GM18502 (cell line): Measurements from ENCODE around the gene SIRT1.
A peak's percentile ranks its signal among the peaks of the same experiment; 100 is the strongest.
"Not testable (repeated sequence)": the region's sequence is repeated elsewhere in the genome, so short reads cannot be mapped to it uniquely, and the experiment has no call there.

ENCODE experiments used
- ATAC-seq: cut with Tn5 transposase; IDR thresholded peaks from one replicate; pipeline ENCODE4 v1.9.1; 2021; ENCODE audit warnings: mild to moderate bottlenecking; ENCODE audit not compliant: unreplicated experiment, poor library complexity

Gene SIRT1

GRCh38 chr10:67884313-67884841 lies at the start of gene SIRT1:
TSS of gene SIRT1 (plus strand) at chr10:67884656. CDS start at chr10:67884722, 66 bp downstream.
- ATAC-seq = peak; percentile 85

DNA sequence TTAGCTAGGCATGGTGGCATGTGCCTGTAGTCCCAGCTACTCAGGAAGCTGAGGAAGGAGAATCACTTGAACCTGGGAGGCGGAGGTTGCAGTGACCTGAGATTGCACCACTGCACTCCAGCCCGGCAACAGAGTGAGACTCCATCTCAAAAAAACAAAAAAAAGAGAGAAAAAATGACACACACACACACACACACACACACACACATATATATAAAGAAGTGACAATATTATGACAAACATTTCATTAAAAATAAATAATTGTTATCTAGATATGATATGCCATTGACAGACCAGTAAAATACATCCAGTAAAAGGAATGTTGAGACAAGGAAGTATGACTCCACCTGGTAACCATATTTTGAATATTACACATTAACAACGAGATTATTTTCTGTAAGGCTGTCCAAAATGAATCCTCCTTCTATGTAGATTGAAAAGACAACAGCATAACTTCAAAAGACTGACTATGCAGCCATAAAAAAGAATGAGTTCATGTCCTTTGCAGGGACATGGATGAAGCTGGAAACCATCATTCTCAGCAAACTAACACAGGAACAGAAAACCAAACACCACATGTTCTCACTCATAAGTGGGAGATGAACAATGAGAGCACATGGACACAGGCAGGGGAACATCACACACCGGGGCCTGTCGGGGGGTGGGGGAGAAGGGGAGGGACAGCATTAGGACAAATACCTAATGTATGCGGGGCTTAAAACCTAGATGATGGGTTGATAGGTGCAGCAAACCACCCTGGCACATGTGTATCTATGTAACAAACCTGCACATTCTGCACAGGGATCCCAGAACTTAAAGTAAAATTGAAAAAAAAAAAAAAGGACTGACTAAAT lies 48.7 kb upstream of the SIRT1 start:
- not testable (repeated sequence) for ATAC-seq

- no peak for ATAC-seq
Observed at GRCh38 chr10:67836488-67836887, 48.0 kb upstream of the SIRT1 start.

GRCh38 chr10:67836972-67837371 lies 47.5 kb upstream of the SIRT1 start:
- ATAC-seq = no peak

DNA sequence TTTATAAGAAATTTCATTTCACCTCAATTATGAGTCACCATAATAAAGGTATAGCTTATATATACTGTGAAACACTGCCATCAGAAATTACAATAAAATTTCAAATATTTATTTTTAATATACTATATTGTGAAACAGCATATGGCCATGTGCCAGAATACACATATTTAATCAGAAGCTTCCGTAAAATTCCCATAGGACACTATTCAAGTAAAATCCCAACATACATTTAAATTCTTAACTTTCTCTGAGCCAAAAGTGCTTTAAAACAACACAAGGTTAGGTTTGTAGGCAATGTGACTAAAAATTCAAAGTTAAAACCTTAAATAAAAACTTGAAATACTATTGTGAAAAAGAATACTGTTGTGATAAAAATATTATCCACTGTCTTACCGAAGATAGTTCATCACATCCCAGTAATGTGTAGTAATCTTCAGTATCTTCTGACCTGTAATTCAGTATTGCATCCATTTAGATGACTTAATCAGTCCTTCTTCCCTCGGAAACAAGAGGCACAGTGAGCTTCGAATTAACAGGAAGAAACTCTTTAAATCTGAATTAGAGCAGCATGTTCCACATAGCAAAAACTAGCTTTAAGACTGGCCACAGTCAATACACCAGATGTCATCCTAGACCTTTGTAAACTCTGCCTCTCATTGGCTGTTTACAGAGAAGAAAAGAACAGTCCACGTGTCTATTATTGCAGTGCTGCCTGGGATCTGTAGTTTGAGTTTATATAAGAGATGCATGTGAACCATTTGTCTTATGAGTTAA lies 46.7 kb upstream of the SIRT1 start, which contains the start of gene DNAJC12:
Gene DNAJC12, minus strand, starts transcription at position 648 of the 774 bp plus-strand sequence. Its CDS starts 177 bp downstream, at position 471.
- peak; percentile 86 for ATAC-seq

- not testable (repeated sequence) for ATAC-seq
Observed at GRCh38 chr10:67839511-67839910, 44.9 kb upstream of the SIRT1 start.

DNA sequence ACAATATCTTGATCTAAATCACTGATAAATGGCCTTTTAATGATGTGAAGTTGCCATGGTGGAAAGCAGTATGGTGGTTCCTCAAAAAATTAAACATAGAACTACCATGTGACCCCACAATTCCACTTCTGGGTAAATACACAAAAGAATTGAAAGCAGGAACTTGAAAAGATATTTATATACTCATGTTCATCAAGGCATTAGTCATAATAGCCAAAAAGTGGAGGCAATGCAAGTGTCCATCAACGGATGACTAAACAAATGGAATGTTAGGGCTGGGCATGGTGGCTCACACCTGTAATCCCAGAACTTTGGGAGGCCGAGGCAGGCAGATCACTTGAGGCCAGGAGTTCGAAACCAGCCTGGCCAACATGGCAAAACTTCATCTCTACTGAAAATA lies 44.5 kb upstream of the SIRT1 start:
- no peak for ATAC-seq

GRCh38 chr10:67841737-67842136 lies 42.7 kb upstream of the SIRT1 start:
- ATAC-seq = no peak

DNA sequence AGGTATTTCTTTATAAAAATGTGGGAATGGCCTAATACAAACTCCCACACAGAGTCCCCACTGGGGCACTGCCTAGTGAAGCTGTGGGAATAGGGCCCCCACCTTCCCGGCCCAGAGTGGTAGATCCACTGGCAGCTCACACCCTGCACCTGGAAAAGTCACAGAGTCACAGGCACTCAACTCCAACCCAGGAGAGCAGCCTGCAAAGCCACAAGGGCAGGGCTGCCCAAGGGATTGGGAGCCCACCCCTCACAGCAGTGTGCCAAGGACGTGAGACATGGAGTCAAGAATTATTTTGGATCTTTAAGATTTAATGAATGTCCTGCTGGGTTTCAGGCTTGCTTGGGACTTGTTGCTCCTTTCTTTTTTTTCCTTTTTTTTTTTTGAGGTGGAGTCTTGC lies 41.2 kb upstream of the SIRT1 start:
- ATAC-seq = no peak

- ATAC-seq = peak; percentile 99
Observed at GRCh38 chr10:67849331-67850011, 35.0 kb upstream of the SIRT1 start.

GRCh38 chr10:67851186-67851585 lies 33.3 kb upstream of the SIRT1 start:
- ATAC-seq = no peak

DNA sequence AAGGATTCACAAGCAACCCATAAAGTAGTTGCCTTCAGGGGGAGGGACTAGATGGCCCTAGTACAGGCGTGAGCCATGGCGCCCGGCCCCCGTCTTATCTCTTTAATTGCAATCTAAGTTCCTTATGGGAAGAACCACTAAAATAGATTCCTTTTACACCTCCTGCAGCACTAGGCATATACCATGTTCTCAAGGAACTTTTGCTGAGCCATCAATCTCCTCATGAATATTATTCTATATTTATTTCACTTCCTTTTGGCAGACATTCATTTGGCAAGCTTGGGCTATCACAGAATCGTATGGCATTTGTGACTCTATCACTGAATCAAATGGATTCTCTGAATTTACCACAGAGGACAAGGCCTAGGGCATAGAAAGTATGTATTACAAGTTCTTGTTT lies 31.7 kb upstream of the SIRT1 start:
- ATAC-seq = no peak

DNA sequence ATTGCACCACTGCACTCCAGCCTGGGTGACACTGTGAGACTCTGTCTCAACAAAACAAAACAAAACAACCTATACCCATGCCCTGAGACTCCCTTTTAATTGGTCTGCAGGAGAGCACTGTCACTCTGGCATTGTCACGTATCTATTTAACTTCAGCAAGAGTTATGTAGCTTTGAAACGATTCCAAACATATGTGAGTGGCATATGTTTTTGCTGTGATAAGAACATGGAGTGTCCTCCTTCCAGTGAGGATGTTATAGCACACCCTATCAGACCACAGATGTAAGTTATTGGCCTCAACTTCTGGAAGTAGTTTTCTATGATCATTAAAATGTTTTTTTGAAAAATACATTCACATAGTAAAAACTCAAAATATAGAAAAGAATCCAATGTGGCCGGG lies 30.9 kb upstream of the SIRT1 start:
- no peak for ATAC-seq

DNA sequence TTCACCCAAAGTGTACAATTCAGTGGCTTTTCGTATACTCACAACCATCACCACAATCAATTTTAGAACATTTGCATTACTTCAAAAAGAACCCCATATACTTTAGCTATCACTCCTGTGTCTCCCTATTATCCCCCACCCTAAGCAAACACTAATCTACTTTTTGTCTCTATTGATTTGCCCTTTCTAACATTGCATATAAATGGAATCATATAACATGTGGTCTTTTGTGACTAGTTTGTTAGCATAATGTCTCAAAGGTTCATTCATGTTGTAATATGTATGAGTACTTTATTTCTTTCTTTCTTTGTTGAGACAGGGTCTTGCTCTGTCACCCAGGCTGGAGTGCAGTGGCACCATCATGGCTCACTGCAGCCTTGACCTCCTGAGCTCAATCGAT lies 25.5 kb upstream of the SIRT1 start:
- ATAC-seq = no peak

DNA sequence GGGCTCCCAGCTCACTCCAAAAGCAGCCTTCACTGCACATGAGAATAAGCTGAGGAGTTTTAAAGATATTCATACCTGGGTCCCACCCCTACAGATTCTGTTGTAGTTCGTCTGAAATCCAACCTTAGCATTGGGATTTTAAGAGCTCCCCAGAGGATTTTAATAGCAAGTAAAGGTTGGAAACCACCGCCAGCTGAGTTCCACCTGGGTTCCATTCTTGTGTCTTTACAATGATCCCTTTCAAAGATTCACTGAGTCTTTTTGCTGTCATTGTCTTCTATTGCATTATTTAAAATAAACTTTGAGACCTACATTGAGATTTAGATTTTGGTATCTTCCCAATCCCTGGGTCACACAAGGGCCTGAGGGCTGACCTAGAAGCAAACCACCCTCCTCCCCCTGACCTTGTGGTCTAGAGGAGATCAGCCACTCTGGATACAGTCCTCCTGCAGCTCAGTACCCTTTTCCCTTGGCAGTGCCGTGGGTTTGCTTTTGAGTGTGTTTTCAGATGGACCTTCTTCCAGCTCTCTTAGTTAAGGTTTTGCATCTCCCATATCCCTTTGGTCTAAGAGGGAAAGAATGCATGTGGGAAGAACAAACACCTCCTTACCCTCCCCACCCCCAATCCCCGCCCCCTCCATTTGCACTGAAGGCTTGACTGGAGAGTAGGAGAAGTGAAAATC lies 22.6 kb upstream of the SIRT1 start:
- no peak for ATAC-seq

DNA sequence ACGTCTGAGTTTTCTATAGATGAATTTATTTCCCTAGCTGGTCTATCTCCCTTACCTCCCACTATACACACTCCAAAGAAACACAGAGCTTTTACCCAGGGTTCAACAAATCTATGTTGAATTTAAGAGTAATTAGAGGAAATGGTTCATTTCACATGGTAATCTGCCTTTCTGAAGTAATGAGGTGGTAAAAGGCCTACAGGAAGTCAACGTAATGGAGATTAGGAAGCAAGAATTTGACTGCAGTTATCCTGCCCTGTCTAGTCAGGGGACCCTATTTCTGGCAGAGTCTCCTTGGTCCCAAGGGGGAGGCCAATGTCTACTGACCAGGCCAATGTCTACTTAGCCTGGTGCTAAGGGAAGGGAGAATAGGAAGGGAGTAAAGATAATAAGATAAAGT lies 21.4 kb upstream of the SIRT1 start:
- no peak for ATAC-seq

GRCh38 chr10:67864607-67865371 lies 19.7 kb upstream of the SIRT1 start:
- ATAC-seq = no peak

GRCh38 chr10:67868132-67868531 lies 16.3 kb upstream of the SIRT1 start:
- ATAC-seq = no peak

- ATAC-seq = no peak
Observed at GRCh38 chr10:67869996-67870395, 14.5 kb upstream of the SIRT1 start.
